Colonic mucosa (tissue), 4 donors: ENCODE measurements around the gene ELFN2. TPM values are rescaled to one million over a fixed set of nuclear protein-coding genes. Genes with fewer than 3 reads are reported as not detected.

ENCODE experiments used
- DNase-seq: peaks from one replicate; pipeline ENCODE4 v3.0.0-alpha.2; 2020
- H3K27ac ChIP-seq: fragments of 200-600 bp; one replicate; pipeline ENCODE4 v1.8.0; 2021
- H3K27me3 ChIP-seq: fragments of 200-600 bp; one replicate; pipeline ENCODE4 v1.8.0; 2021
- H3K36me3 ChIP-seq: fragments of 200-600 bp; one replicate; pipeline ENCODE4 v1.8.0; 2021
- H3K4me1 ChIP-seq: fragments of 200-600 bp; one replicate; pipeline ENCODE4 v1.8.0; 2021; ENCODE audit warnings: mild to moderate bottlenecking
- H3K4me3 ChIP-seq: fragments of 200-600 bp; one replicate; pipeline ENCODE4 v1.8.0; 2021
- H3K9ac ChIP-seq, 2 donors: one replicate each; pipeline ENCODE4 v1.7.0; 2013; ENCODE audit warnings: control low read depth in 2 of 2, low read depth in 2 of 2, low read length in 2 of 2
- H3K9me3 ChIP-seq: fragments of 200-600 bp; one replicate; pipeline ENCODE4 v1.8.0; 2021
- CTCF ChIP-seq: fragments of 200-600 bp; IDR thresholded peaks from one replicate; pipeline ENCODE4 v1.8.0; 2022; ENCODE audit warnings: antibody characterized with exemption, mild to moderate bottlenecking
- intact Hi-C: fragments of 100-400 bp; cut with DNase I; formaldehyde crosslinking; loops from one replicate; pipeline ENCODE4 v1.14.1; 2022
- total RNA-seq, 2 donors: library from RNA; stranded (reverse); fragmentation: NEBNext Ultra II Directional in 1 of 2; extraction: Animal tissue kit (Norgen Biotek cat#: 25700) in 1 of 2; gene quantifications; one replicate each; pipeline ENCODE4 v1.2.1, GENCODE V29; 2021
- donor health status: healthy.
- donor health status: DM: no; HTN: no; CAD: no.
- donor health status: DM: no; HTN: no; CAD: no.

The ELFN2 gene
- total RNA-seq, 2 donors from 2014 or later = 0.07 to 0.21 TPM

GRCh38 chr22:37333724-37334460 lies 93.4 kb downstream of the ELFN2 start:
- Histone ChIP-seq H3K4me3 (no peak overlapping the region), H3K36me3 (no peaks in the 10 kb centered on the region), H3K27me3 (peaks cover 48% of the 10 kb centered on the region), H3K9me3 (no peaks in the 10 kb centered on the region), H3K4me1 (no peaks in the 10 kb centered on the region), H3K27ac (no peak overlapping the region), H3K9ac (no peak overlapping the region)
- intact Hi-C loops = no loop called here
- DNase-seq = no peak
- no peak for TF ChIP-seq CTCF

GRCh38 chr22:37331856-37332536 lies 95.3 kb downstream of the ELFN2 start:
- no peaks in the 10 kb centered on the region for H3K4me1 ChIP-seq
- no peak overlapping the region for H3K4me3 ChIP-seq
- H3K27me3 ChIP-seq = peaks cover 48% of the 10 kb centered on the region
- intact Hi-C loops = no loop called here
- no peak for DNase-seq
- no peak overlapping the region for H3K27ac ChIP-seq
- no peak overlapping the region for H3K9ac ChIP-seq
- H3K36me3 ChIP-seq = no peaks in the 10 kb centered on the region
- TF ChIP-seq CTCF = no peak
- H3K9me3 ChIP-seq = no peaks in the 10 kb centered on the region

- H3K9ac ChIP-seq = no peak overlapping the region
- DNase-seq = no peak
- H3K9me3 ChIP-seq = no peaks in the 10 kb centered on the region
- peaks cover 43% of the 10 kb centered on the region for H3K27me3 ChIP-seq
- no peak overlapping the region for H3K27ac ChIP-seq
- TF ChIP-seq CTCF = no peak
- intact Hi-C loops = no loop called here
- no peaks in the 10 kb centered on the region for H3K4me1 ChIP-seq
- H3K4me3 ChIP-seq = no peak overlapping the region
- H3K36me3 ChIP-seq = no peaks in the 10 kb centered on the region
These were observed 96.2 kb downstream of the ELFN2 start for GRCh38 chr22:37331034-37331428.

DNA sequence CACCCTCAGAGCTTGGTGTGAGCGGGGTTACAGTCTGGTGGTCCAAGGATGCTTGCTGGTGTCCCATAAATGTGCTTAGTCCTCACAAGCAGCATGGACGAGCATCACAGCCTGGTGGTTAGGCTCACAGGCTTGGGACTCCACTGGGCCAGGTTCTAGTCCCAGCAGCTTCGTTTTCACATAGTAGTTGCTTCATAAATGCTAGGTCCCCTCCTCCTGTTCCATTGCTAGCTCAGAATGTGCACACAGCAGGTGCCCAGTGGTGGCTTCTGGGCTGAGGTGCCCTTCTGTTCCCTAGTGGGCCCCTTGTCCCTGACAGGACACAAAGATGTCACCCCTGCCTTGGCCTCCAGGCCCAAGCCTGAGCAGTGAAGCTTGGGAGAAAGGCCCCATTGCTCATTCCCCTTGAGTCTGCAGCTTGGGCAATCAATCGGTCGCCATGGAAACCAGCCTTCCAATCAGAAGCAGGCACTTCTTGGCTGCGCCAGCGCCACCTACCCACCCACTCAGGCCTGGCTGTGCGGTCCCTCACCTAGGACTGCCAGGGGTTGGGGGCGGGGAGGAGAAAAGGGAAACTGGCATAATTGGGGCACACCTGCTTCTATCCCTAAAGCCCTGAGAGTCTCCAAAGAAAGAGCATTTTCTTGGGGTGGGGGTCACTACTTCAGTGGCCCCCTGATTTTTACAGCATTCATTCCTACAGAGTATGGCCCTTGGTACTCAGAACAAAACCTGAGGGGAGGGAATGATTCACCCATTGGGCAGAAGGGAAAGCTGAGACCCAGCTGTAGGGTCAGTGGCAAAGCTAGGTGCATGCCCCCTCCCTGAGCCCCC lies 96.9 kb downstream of the ELFN2 start:
- no peaks in the 10 kb centered on the region for H3K36me3 ChIP-seq
- no peaks in the 10 kb centered on the region for H3K9me3 ChIP-seq
- H3K4me3 ChIP-seq = no peak overlapping the region
- no peaks in the 10 kb centered on the region for H3K4me1 ChIP-seq
- intact Hi-C loops = no loop called here
- DNase-seq = peak; percentile 73
- H3K9ac ChIP-seq = no peak overlapping the region
- no peak for TF ChIP-seq CTCF
- H3K27me3 ChIP-seq = peaks cover 43% of the 10 kb centered on the region
- H3K27ac ChIP-seq = no peak overlapping the region
